HEK293 (cell line): Measurements from ENCODE around the gene RIC8B.
A peak's percentile ranks its signal among the peaks of the same experiment; 100 is the strongest.

Experiments
- CTCF ChIA-PET: fragments of 350-600 bp; formaldehyde crosslinking; extraction: SDS; loops from one replicate; lab custom pipeline; 2021; ENCODE audit warnings: antibody characterized with exemption; lab: Yijun Ruan, JAX
- POLR2A ChIA-PET: fragments of 300-600 bp; formaldehyde crosslinking; extraction: SDS; loops from one replicate; lab custom pipeline; 2020; ENCODE audit warnings: antibody characterized with exemption, inconsistent platforms; lab: Yijun Ruan, JAX
- H3K27ac ChIP-seq: fragments of 200-500 bp; sonication (Bioruptor generic); 2 replicates; pipeline ENCODE4 v1.5.1; 2014; ENCODE audit warnings: low read depth, low read length, control low read depth, inconsistent platforms; ENCODE audit errors: extremely low read depth
- H3K36me3 ChIP-seq, 2 experiments: fragments of 200-500 bp in 1 of 2; sonication (Bioruptor generic) in 1 of 2; 1 replicate in 1 of 2; 2 replicates in 1 of 2; pipeline ENCODE4 v1.5.1; 2014 to 2017; ENCODE audit warnings: inconsistent platforms in 2 of 2, low read length in 2 of 2; ENCODE audit not compliant: control insufficient read depth in 2 of 2, insufficient read depth in 1 of 2
- H3K4me1 ChIP-seq: fragments of 200-500 bp; sonication (Bioruptor generic); 2 replicates; pipeline ENCODE4 v1.5.1; 2014; ENCODE audit warnings: mild to moderate bottlenecking, low read length, inconsistent platforms; ENCODE audit not compliant: control insufficient read depth, insufficient read depth
- H3K4me3 ChIP-seq: 2 replicates; pipeline ENCODE4 v1.5.1; 2011; ENCODE audit warnings: low read depth, mild to moderate bottlenecking, control low read depth, low read length, moderate library complexity
- H3K9me3 ChIP-seq: fragments of 200-500 bp; sonication (Bioruptor generic); 2 replicates; pipeline ENCODE4 v1.5.1; 2014; ENCODE audit warnings: low read depth, low read length, inconsistent platforms; ENCODE audit not compliant: control insufficient read depth, insufficient read depth
- EGR2 ChIP-seq: fragments of 450-650 bp; formaldehyde crosslinking; IDR thresholded peaks from 2 replicates; pipeline ENCODE4 v1.5.1; 2016; ENCODE audit warnings: low read depth, missing biosample characterization, missing genetic modification characterization
- PATZ1 ChIP-seq: fragments of 450-650 bp; formaldehyde crosslinking; IDR thresholded peaks from 2 replicates; pipeline ENCODE4 v1.5.1; 2016; ENCODE audit warnings: missing biosample characterization, missing genetic modification characterization
- PRDM4 ChIP-seq: fragments of 450-650 bp; formaldehyde crosslinking; IDR thresholded peaks from 2 replicates; pipeline ENCODE4 v1.5.1; 2017; ENCODE audit warnings: missing biosample characterization, missing genetic modification characterization
- SCRT1 ChIP-seq: fragments of 450-650 bp; formaldehyde crosslinking; IDR thresholded peaks from 2 replicates; pipeline ENCODE4 v1.5.1; 2016; ENCODE audit warnings: missing biosample characterization, missing genetic modification characterization, borderline replicate concordance
- ZBTB1 ChIP-seq: fragments of 450-650 bp; formaldehyde crosslinking; IDR thresholded peaks from 2 replicates; pipeline ENCODE4 v1.5.1; 2016; ENCODE audit warnings: missing biosample characterization, missing genetic modification characterization
- ZBTB48 ChIP-seq: fragments of 450-650 bp; formaldehyde crosslinking; IDR thresholded peaks from 2 replicates; pipeline ENCODE4 v1.5.1; 2016; ENCODE audit warnings: missing biosample characterization, missing genetic modification characterization
- ZBTB8A ChIP-seq: fragments of 450-650 bp; formaldehyde crosslinking; IDR thresholded peaks from 2 replicates; pipeline ENCODE4 v1.5.1; 2016; ENCODE audit warnings: missing biosample characterization, missing genetic modification characterization
- ZFP41 ChIP-seq: fragments of 450-650 bp; formaldehyde crosslinking; IDR thresholded peaks from 2 replicates; pipeline ENCODE4 v1.5.1; 2016; ENCODE audit warnings: missing biosample characterization, missing genetic modification characterization, borderline replicate concordance
- ZNF121 ChIP-seq: fragments of 450-650 bp; formaldehyde crosslinking; IDR thresholded peaks from 2 replicates; pipeline ENCODE4 v1.5.1; 2016; ENCODE audit warnings: missing biosample characterization, missing genetic modification characterization
- ZNF132 ChIP-seq: fragments of 450-650 bp; formaldehyde crosslinking; IDR thresholded peaks from 2 replicates; pipeline ENCODE4 v1.5.1; 2017; ENCODE audit warnings: missing biosample characterization, missing genetic modification characterization, borderline replicate concordance
- ZNF155 ChIP-seq: fragments of 450-650 bp; formaldehyde crosslinking; IDR thresholded peaks from 2 replicates; pipeline ENCODE4 v1.5.1; 2016; ENCODE audit warnings: missing biosample characterization, missing genetic modification characterization
- ZNF174 ChIP-seq: fragments of 450-650 bp; formaldehyde crosslinking; IDR thresholded peaks from 2 replicates; pipeline ENCODE4 v1.5.0; 2017; ENCODE audit warnings: missing biosample characterization, mild to moderate bottlenecking, missing genetic modification characterization
- ZNF239 ChIP-seq: fragments of 450-650 bp; formaldehyde crosslinking; IDR thresholded peaks from 2 replicates; pipeline ENCODE4 v1.5.1; 2016; ENCODE audit warnings: missing biosample characterization, missing genetic modification characterization
- ZNF354C ChIP-seq: fragments of 450-650 bp; formaldehyde crosslinking; IDR thresholded peaks from 2 replicates; pipeline ENCODE4 v1.5.1; 2016; ENCODE audit warnings: missing biosample characterization, missing genetic modification characterization, low read depth, borderline replicate concordance
- ZNF391 ChIP-seq: fragments of 450-650 bp; formaldehyde crosslinking; IDR thresholded peaks from 2 replicates; pipeline ENCODE4 v1.5.1; 2016; ENCODE audit warnings: low read depth, missing biosample characterization, missing genetic modification characterization, borderline replicate concordance
- ZNF449 ChIP-seq: fragments of 450-650 bp; formaldehyde crosslinking; IDR thresholded peaks from 2 replicates; pipeline ENCODE4 v1.5.1; 2017; ENCODE audit warnings: missing biosample characterization, mild to moderate bottlenecking, missing genetic modification characterization, moderate library complexity
- ZNF521 ChIP-seq: fragments of 450-650 bp; formaldehyde crosslinking; IDR thresholded peaks from 2 replicates; pipeline ENCODE4 v1.5.1; 2017; ENCODE audit warnings: missing biosample characterization, mild to moderate bottlenecking, missing genetic modification characterization
- ZNF530 ChIP-seq: fragments of 450-650 bp; formaldehyde crosslinking; IDR thresholded peaks from 2 replicates; pipeline ENCODE4 v1.5.1; 2016; ENCODE audit warnings: low read depth, missing biosample characterization, missing genetic modification characterization
- ZNF548 ChIP-seq: fragments of 450-650 bp; formaldehyde crosslinking; IDR thresholded peaks from 2 replicates; pipeline ENCODE4 v1.5.1; 2016; ENCODE audit warnings: missing biosample characterization, missing genetic modification characterization
- ZNF555 ChIP-seq: fragments of 450-650 bp; formaldehyde crosslinking; conservative IDR thresholded peaks from 2 replicates; pipeline ENCODE4 v1.5.1; 2017; ENCODE audit warnings: missing biosample characterization, mild to moderate bottlenecking, missing genetic modification characterization, inconsistent platforms
- ZNF596 ChIP-seq: fragments of 450-650 bp; IDR thresholded peaks from 2 replicates; pipeline ENCODE4 v1.5.0; 2018; ENCODE audit warnings: missing biosample characterization, mild to moderate bottlenecking, missing genetic modification characterization, moderate library complexity
- ZNF600 ChIP-seq: fragments of 450-650 bp; formaldehyde crosslinking; IDR thresholded peaks from 2 replicates; pipeline ENCODE4 v1.5.1; 2016; ENCODE audit warnings: missing biosample characterization, missing genetic modification characterization
- ZNF654 ChIP-seq: fragments of 450-650 bp; formaldehyde crosslinking; IDR thresholded peaks from 2 replicates; pipeline ENCODE4 v1.5.1; 2016; ENCODE audit warnings: low read depth, missing biosample characterization, missing genetic modification characterization
- ZNF660 ChIP-seq: fragments of 450-650 bp; IDR thresholded peaks from 2 replicates; pipeline ENCODE4 v1.5.1; 2018; ENCODE audit warnings: missing biosample characterization, mild to moderate bottlenecking, missing genetic modification characterization
- ZNF670 ChIP-seq: fragments of 450-650 bp; formaldehyde crosslinking; IDR thresholded peaks from 2 replicates; pipeline ENCODE4 v1.5.1; 2016; ENCODE audit warnings: missing biosample characterization, missing genetic modification characterization, low read depth
- ZSCAN16 ChIP-seq: fragments of 450-650 bp; formaldehyde crosslinking; IDR thresholded peaks from 2 replicates; pipeline ENCODE4 v1.5.1; 2016; ENCODE audit warnings: missing biosample characterization, missing genetic modification characterization

The RIC8B gene

GRCh38 chr12:106841510-106842302 lies 67.2 kb downstream of the RIC8B start:
- no peak overlapping the region for H3K27ac ChIP-seq
- no peaks in the 10 kb centered on the region for H3K9me3 ChIP-seq
- H3K4me3 ChIP-seq = no peak overlapping the region
- TF ChIP-seq ZNF354C (tag by site-specific recombination) = no peak
- TF ChIP-seq ZNF654 = peak; percentile 44
- TF ChIP-seq ZNF530 (tag by site-specific recombination) = no peak
- 0 out of 2 replicates have a peak, but pooled peaks have one; percentile 34 for TF ChIP-seq ZNF660 (tag by site-specific recombination)
- TF ChIP-seq ZBTB8A = no peak
- no peak for TF ChIP-seq EGR2 (tag by site-specific recombination)
- TF ChIP-seq ZNF596 = no peak
- no peak for TF ChIP-seq ZNF239 (tag by site-specific recombination)
- TF ChIP-seq, all 188 proteins: peak for 2
- Histone ChIP-seq H3K4me1 (peaks cover 5% of the 10 kb centered on the region; the same call in 1 of the 2 replicates), H3K36me3 (peaks cover 6 to 33% of the 10 kb centered on the region in 2 experiments; a peak in 2 of 3 replicates)
- CTCF ChIA-PET = interaction anchor here (0.5 to 3.7 kb wide), 39 partner anchors 9 to 1852 kb away, joined by 3 to 27 read pairs (median 4); partner anchors contain the start of genes POLR3B and TMEM263
- POLR2A ChIA-PET = interaction anchor here (0.7 to 0.9 kb wide), 2 partner anchors 484 kb away, joined by 3 to 4 read pairs; partner anchors contain the start of gene POLR3B

- H3K27ac ChIP-seq = no peak overlapping the region
- CTCF ChIA-PET = interaction anchor here (0.6 kb wide), 1 partner anchor 162 kb away, joined by 3 read pairs; no protein-coding TSS in a partner anchor
- H3K36me3 ChIP-seq = peaks cover 6 to 52% of the 10 kb centered on the region in 2 experiments; a peak in 1 of 3 replicates
- H3K9me3 ChIP-seq = no peaks in the 10 kb centered on the region
- H3K4me1 ChIP-seq = no peaks in the 10 kb centered on the region
- H3K4me3 ChIP-seq = no peak overlapping the region
- POLR2A ChIA-PET = no interaction called here
- TF ChIP-seq ZNF121 (no peak), ZBTB1 (no peak), SCRT1 (tag by site-specific recombination) (no peak), ZNF174 (tag by site-specific recombination) (no peak), ZNF354C (tag by site-specific recombination) (no peak), ZNF449 (tag by site-specific recombination) (no peak), ZNF670 (tag by site-specific recombination) (no peak), ZNF132 (tag by site-specific recombination) (no peak), ZNF391 (tag by site-specific recombination) (no peak), ZFP41 (tag by site-specific recombination) (no peak), ZNF548 (no peak), ZNF555 (tag by site-specific recombination) (no peak), PATZ1 (tag by site-specific recombination) (no peak), ZBTB48 (no peak), ZSCAN16 (no peak), PRDM4 (tag by site-specific recombination) (no peak), ZNF521 (no peak), ZNF155 (no peak), ZNF600 (tag by site-specific recombination) (no peak)
Observed at GRCh38 chr12:106845902-106846301, 71.4 kb downstream of the RIC8B start.
